Fibroblast of mammary gland (primary cell): Measurements from ENCODE around the gene BCL11A.

Source experiments
- DNase-seq: peaks from one replicate; pipeline ENCODE4 v3.0.0-alpha.2; 2010; ENCODE audit warnings: low read depth
- H3K4me3 ChIP-seq: 2 replicates; pipeline ENCODE4 v1.5.1; 2011; ENCODE audit warnings: low read depth, mild to moderate bottlenecking, low read length, moderate library complexity; ENCODE audit not compliant: control insufficient read depth
- TF ChIP-seq, protein P1 (sequence below): conservative IDR thresholded peaks from 2 replicates; pipeline ENCODE4 v1.5.1; 2011; ENCODE audit warnings: low read depth, low read length, inconsistent platforms; ENCODE audit not compliant: control insufficient read depth, insufficient read depth

Gene BCL11A

DNA sequence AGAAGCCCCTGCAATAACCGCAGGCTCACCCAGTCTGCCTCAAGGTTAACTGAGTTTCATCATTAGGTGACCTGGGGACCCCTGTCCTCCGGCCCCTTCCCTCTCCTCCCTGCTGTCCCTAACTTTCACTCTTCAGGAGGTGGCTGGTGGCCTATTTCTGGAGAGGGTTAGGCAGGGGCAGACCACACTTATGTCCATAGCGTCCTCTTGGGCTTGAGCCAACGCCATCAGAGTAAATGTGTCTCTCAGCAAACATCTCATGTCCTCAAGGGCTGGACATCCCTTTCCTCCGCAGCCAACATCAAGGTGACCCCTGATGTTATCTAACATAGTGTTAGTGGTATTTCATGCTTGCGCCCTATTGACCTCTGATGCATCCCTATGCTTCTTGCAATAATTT is 114.8 kb downstream of the BCL11A start:
- TF ChIP-seq, protein P1, sequence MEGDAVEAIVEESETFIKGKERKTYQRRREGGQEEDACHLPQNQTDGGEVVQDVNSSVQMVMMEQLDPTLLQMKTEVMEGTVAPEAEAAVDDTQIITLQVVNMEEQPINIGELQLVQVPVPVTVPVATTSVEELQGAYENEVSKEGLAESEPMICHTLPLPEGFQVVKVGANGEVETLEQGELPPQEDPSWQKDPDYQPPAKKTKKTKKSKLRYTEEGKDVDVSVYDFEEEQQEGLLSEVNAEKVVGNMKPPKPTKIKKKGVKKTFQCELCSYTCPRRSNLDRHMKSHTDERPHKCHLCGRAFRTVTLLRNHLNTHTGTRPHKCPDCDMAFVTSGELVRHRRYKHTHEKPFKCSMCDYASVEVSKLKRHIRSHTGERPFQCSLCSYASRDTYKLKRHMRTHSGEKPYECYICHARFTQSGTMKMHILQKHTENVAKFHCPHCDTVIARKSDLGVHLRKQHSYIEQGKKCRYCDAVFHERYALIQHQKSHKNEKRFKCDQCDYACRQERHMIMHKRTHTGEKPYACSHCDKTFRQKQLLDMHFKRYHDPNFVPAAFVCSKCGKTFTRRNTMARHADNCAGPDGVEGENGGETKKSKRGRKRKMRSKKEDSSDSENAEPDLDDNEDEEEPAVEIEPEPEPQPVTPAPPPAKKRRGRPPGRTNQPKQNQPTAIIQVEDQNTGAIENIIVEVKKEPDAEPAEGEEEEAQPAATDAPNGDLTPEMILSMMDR: no peak
- no peak for DNase-seq
- H3K4me3 ChIP-seq: no peak overlapping the region

- H3K4me3 ChIP-seq: no peak overlapping the region
- no peak for DNase-seq
- TF ChIP-seq, protein P1: no peak
Observed at GRCh38 chr2:60438131-60438530, 115.3 kb downstream of the BCL11A start.

DNA sequence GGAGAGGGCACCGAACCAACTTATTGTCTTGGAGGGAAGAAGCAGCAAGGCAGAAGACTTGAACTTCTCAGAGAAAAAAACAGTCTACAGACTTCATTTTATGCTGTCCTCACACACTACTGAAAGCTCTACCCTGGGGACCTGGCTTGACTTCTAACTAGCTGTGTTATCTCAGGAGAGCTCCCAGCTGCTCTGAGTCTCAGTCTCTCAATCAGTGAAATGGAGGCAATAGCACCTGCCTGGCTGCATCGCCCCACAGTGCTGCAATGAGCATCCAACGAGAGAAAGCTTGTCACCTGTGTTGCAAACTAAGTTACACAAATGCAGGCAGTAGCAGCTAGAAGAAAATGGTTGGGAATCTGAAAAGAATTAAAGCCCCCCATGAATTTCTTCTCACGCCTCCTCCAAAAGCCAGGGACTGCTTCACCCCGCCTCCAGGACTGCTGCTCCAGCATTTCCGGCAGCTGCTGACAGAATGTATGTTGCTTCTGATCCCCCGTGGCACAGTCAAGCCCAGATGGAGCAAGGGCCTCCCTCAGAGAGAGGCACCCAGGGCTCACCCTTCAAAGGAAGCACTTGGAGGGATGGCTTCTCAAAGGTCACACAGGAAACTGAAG is 116.3 kb downstream of the BCL11A start:
- TF ChIP-seq, protein P1: no peak
- H3K4me3 ChIP-seq: no peak overlapping the region
- DNase-seq: no peak

- DNase-seq: no peak
- no peak overlapping the region for H3K4me3 ChIP-seq
- TF ChIP-seq, protein P1: no peak
Observed at GRCh38 chr2:60433018-60433596, 120.3 kb downstream of the BCL11A start.

- TF ChIP-seq, protein P1: no peak
- no peak for DNase-seq
- H3K4me3 ChIP-seq: no peak overlapping the region
Observed at GRCh38 chr2:60432035-60432601, 121.3 kb downstream of the BCL11A start.

GRCh38 chr2:60429681-60430080 is 123.8 kb downstream of the BCL11A start:
- no peak overlapping the region for H3K4me3 ChIP-seq
- no peak for DNase-seq
- TF ChIP-seq, protein P1: no peak

GRCh38 chr2:60426880-60427279 is 126.6 kb downstream of the BCL11A start:
- TF ChIP-seq, protein P1: no peak

More at GRCh38 chr2:60426880-60427279, 126.6 kb downstream of the BCL11A start:
- no peak for DNase-seq
- no peak overlapping the region for H3K4me3 ChIP-seq
